Nephron (organoid): ENCODE results near the gene MEA1.

Source experiments
- H3K27ac Mint-ChIP-seq, 3 experiments: 2 replicates each; pipeline ENCODE4 v1.8.0; 2020; ENCODE audit warnings: mixed read lengths in 3 of 3, mild to moderate bottlenecking in 2 of 3, moderate library complexity in 1 of 3
- H3K27me3 Mint-ChIP-seq: 2 replicates; pipeline ENCODE4 v1.8.0; 2021; ENCODE audit warnings: low read depth, mild to moderate bottlenecking, moderate library complexity, mixed read lengths
- H3K36me3 Mint-ChIP-seq: 2 replicates; pipeline ENCODE4 v1.8.0; 2020; ENCODE audit warnings: low read depth, mixed read lengths
- H3K4me1 Mint-ChIP-seq: 2 replicates; pipeline ENCODE4 v1.8.0; 2020; ENCODE audit warnings: mixed read lengths
- H3K4me3 Mint-ChIP-seq, 3 experiments: 2 replicates each; pipeline ENCODE4 v1.8.0; 2020; ENCODE audit warnings: mild to moderate bottlenecking in 3 of 3, mixed read lengths in 3 of 3, moderate library complexity in 2 of 3
- H3K9me3 Mint-ChIP-seq: 2 replicates; pipeline ENCODE4 v1.8.0; 2020; ENCODE audit warnings: mixed read lengths
- TF ChIP-seq, protein P1 (sequence below), 3 experiments: fragments of 200-600 bp; sonication (generic); IDR thresholded peaks; one replicate each; pipeline ENCODE4 v1.5.0; 2021; ENCODE audit warnings: antibody characterized with exemption in 3 of 3; ENCODE audit not compliant: unreplicated experiment in 3 of 3

Gene MEA1

DNA sequence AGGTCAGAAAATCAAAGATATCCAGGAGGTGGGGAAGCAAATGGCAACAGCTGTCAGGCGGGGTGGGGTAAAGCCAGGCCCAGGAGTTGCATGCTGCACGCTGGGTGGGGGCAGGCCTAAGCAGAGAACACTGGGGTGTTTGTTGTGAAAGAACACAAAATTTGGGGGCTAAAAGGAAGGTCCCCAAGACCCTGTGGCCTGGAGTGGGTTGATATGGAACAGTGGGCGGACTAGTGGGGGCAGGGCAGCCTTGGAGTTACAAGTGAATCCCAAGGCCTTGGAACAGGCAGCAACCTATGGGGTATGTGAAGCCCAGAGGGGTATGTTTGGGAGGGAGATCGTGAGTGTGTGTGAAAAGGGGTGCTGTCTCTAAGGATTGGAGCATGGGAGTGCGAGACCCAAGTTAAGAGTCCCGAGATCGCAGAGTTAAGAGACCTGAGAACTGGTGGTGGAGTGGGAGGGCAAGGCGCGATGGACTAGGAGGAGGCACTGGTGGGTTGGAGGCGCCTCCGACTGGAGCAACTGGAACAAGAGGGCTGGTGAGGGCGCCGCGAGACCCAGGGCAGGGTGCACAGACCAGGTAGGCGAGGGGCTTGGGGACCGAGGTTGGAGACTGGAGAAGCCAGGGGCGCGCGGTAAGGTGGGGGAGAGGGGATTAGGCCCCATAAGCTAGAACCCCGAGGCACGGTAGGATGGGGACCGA, 39.2 kb upstream of the MEA1 start:
- no peaks in the 10 kb centered on the region for H3K9me3 Mint-ChIP-seq
- peaks cover 43% of the 10 kb centered on the region for H3K4me1 Mint-ChIP-seq
- H3K36me3 Mint-ChIP-seq = peaks cover 54% of the 10 kb centered on the region
- peak overlapping the region; percentile 96 to 98 (median 97) for H3K4me3 Mint-ChIP-seq
- peak overlapping the region; percentile 98 to 99 (median 99) for H3K27ac Mint-ChIP-seq
- H3K27me3 Mint-ChIP-seq = no peaks in the 10 kb centered on the region
- TF ChIP-seq, protein P1, sequence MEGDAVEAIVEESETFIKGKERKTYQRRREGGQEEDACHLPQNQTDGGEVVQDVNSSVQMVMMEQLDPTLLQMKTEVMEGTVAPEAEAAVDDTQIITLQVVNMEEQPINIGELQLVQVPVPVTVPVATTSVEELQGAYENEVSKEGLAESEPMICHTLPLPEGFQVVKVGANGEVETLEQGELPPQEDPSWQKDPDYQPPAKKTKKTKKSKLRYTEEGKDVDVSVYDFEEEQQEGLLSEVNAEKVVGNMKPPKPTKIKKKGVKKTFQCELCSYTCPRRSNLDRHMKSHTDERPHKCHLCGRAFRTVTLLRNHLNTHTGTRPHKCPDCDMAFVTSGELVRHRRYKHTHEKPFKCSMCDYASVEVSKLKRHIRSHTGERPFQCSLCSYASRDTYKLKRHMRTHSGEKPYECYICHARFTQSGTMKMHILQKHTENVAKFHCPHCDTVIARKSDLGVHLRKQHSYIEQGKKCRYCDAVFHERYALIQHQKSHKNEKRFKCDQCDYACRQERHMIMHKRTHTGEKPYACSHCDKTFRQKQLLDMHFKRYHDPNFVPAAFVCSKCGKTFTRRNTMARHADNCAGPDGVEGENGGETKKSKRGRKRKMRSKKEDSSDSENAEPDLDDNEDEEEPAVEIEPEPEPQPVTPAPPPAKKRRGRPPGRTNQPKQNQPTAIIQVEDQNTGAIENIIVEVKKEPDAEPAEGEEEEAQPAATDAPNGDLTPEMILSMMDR (IDR thresholded peaks at IDR 0.05; ENCODE audit: unreplicated experiment in 3 of 3) = no peak

- Mint-ChIP-seq H3K4me1 (peaks cover 41% of the 10 kb centered on the region), H3K27me3 (no peaks in the 10 kb centered on the region), H3K27ac (peak overlapping the region; percentile 98 to 99 (median 99)), H3K36me3 (peaks cover 53% of the 10 kb centered on the region), H3K4me3 (peak overlapping the region; percentile 96 to 98 (median 97)), H3K9me3 (no peaks in the 10 kb centered on the region)
- TF ChIP-seq, protein P1 (IDR thresholded peaks at IDR 0.05; ENCODE audit: unreplicated experiment in 3 of 3) = no peak
Observed at GRCh38 chr6:43052225-43052841, 38.6 kb upstream of the MEA1 start.

- Mint-ChIP-seq H3K36me3 (peaks cover 61% of the 10 kb centered on the region), H3K27me3 (no peaks in the 10 kb centered on the region), H3K9me3 (no peaks in the 10 kb centered on the region), H3K4me1 (peaks cover 41% of the 10 kb centered on the region), H3K4me3 (peak overlapping the region; percentile 18 to 98 (median 97)), H3K27ac (peak overlapping the region in 2 of 3 experiments; percentile 2 to 50)
- TF ChIP-seq, protein P1 (IDR thresholded peaks at IDR 0.05; ENCODE audit: unreplicated experiment in 3 of 3) = no peak
Observed at GRCh38 chr6:43050981-43051380, 37.2 kb upstream of the MEA1 start.

DNA sequence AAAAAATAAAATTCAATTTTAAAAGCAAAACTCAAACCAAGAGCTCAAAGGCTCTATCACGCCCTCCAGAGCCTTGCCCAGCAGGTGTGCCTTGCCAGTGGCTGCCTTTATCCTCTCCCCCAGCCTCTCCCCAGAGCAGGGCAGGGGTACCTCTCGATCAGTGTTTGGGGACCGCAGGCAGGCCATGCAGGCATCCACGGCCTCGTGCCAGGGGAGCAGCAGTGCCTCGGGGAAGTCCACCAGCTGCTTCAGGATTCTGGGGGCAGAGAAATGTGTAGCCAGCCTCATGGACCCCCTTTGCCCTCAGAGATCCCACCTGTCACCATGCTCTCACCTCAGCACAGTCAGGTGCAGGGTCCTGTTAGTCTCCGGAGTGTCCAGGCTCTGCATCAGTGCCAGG, 34.3 kb upstream of the MEA1 start:
- Mint-ChIP-seq H3K4me1 (peaks cover 31% of the 10 kb centered on the region), H3K36me3 (peaks cover 64% of the 10 kb centered on the region), H3K4me3 (no peak overlapping the region), H3K27ac (no peak overlapping the region), H3K9me3 (no peaks in the 10 kb centered on the region), H3K27me3 (no peaks in the 10 kb centered on the region)
- TF ChIP-seq, protein P1 (IDR thresholded peaks at IDR 0.05; ENCODE audit: unreplicated experiment in 3 of 3) = no peak

GRCh38 chr6:43045371-43045930, 31.7 kb upstream of the MEA1 start:
- H3K4me1 Mint-ChIP-seq = peaks cover 7% of the 10 kb centered on the region
- no peaks in the 10 kb centered on the region for H3K9me3 Mint-ChIP-seq
- no peaks in the 10 kb centered on the region for H3K27me3 Mint-ChIP-seq
- no peak overlapping the region for H3K27ac Mint-ChIP-seq
- peaks cover 66% of the 10 kb centered on the region for H3K36me3 Mint-ChIP-seq
- no peak overlapping the region for H3K4me3 Mint-ChIP-seq
- TF ChIP-seq, protein P1 (IDR thresholded peaks at IDR 0.05; ENCODE audit: unreplicated experiment in 3 of 3) = no peak
